Activated CD4-positive, alpha-beta T cell treated with anti-CD3 and anti-CD28 coated beads for 48 hours (primary cell): Measurements from ENCODE around the gene CACNA1C.

Source experiments
- DNase-seq: peaks from one replicate; pipeline ENCODE4 v3.0.0-alpha.2; 2020

The CACNA1C gene

GRCh38 chr12:2052826-2053678, at the start of gene CACNA1C:
Gene CACNA1C, plus strand, starts transcription at chr12:2052987. Its CDS starts 576 bp downstream, at chr12:2053563.
- peak; percentile 51 for DNase-seq

- no peak for DNase-seq
These were observed 49.1 kb upstream of the CACNA1C start for GRCh38 chr12:2003676-2004112.

GRCh38 chr12:2004113-2004929, 48.5 kb upstream of the CACNA1C start, which contains the start of gene DCP1B:
Gene DCP1B, minus strand, starts transcription at chr12:2004457. Its CDS starts 26 bp downstream, at chr12:2004431.
- peak; percentile 97 for DNase-seq

- DNase-seq, result no peak
These were observed 44.1 kb upstream of the CACNA1C start for GRCh38 chr12:2008677-2009076.

GRCh38 chr12:2009623-2010022, 43.2 kb upstream of the CACNA1C start:
- no peak for DNase-seq

- DNase-seq, result no peak
These were observed 40.9 kb upstream of the CACNA1C start for GRCh38 chr12:2011643-2012607.

GRCh38 chr12:2013086-2013485, 39.7 kb upstream of the CACNA1C start:
- no peak for DNase-seq

- no peak for DNase-seq
These were observed 39.1 kb upstream of the CACNA1C start for GRCh38 chr12:2013527-2014223.

- DNase-seq, result no peak
These were observed 38.6 kb upstream of the CACNA1C start for GRCh38 chr12:2014231-2014630.

- no peak for DNase-seq
These were observed 35.8 kb upstream of the CACNA1C start for GRCh38 chr12:2016862-2017545.

- DNase-seq, result no peak
These were observed 35.0 kb upstream of the CACNA1C start for GRCh38 chr12:2017546-2018337.

GRCh38 chr12:2018391-2018790, 34.4 kb upstream of the CACNA1C start:
- no peak for DNase-seq

GRCh38 chr12:2019126-2019525, 33.7 kb upstream of the CACNA1C start:
- DNase-seq, result no peak

- no peak for DNase-seq
These were observed 32.3 kb upstream of the CACNA1C start for GRCh38 chr12:2020511-2020910.

- DNase-seq, result no peak
These were observed 29.4 kb upstream of the CACNA1C start for GRCh38 chr12:2023365-2023764.

GRCh38 chr12:2027351-2027750, 25.4 kb upstream of the CACNA1C start:
- no peak for DNase-seq

GRCh38 chr12:2029851-2030250, 22.9 kb upstream of the CACNA1C start:
- DNase-seq, result no peak

- no peak for DNase-seq
These were observed 20.3 kb upstream of the CACNA1C start for GRCh38 chr12:2032506-2032905.

GRCh38 chr12:2034633-2035430, 18.0 kb upstream of the CACNA1C start:
- DNase-seq, result peak; percentile 91
